Neural cell (in vitro differentiated cells): ENCODE measurements around the gene CLIP1. TPM values are rescaled to one million over a fixed set of nuclear protein-coding genes. Genes with fewer than 3 reads are reported as not detected.
"Not testable (repeated sequence)": the region's sequence is repeated elsewhere in the genome, so short reads cannot be mapped to it uniquely, and the experiment has no call there.

Experiments used
- H2AFZ ChIP-seq: fragments of 200-600, 300-800 bp; sonication (generic), shearing (Covaris generic); 2 replicates; pipeline ENCODE4 v1.6.0; 2014; ENCODE audit warnings: low read depth, mild to moderate bottlenecking, antibody characterized with exemption, low read length, moderate library complexity
- H3F3A ChIP-seq: fragments of 200-600 bp; shearing (Covaris generic); 2 replicates; pipeline ENCODE4 v1.6.1; 2016; ENCODE audit warnings: mild to moderate bottlenecking, moderate library complexity, mixed read lengths, antibody characterized with exemption, low read length; ENCODE audit not compliant: insufficient read depth, poor library complexity, severe bottlenecking
- H3K27ac ChIP-seq: fragments of 200-600, 300-800 bp; sonication (generic), shearing (Covaris generic); 2 replicates; pipeline ENCODE4 v1.5.1; 2014; ENCODE audit warnings: mild to moderate bottlenecking, low read length, moderate library complexity
- H3K27me3 ChIP-seq: fragments of 300-800, 200-600 bp; sonication (generic), shearing (Covaris generic); 2 replicates; pipeline ENCODE4 v1.6.0; 2014; ENCODE audit warnings: mild to moderate bottlenecking, low read depth, low read length, moderate library complexity; ENCODE audit not compliant: insufficient read depth
- H3K36me3 ChIP-seq: fragments of 300-800, 200-600 bp; sonication (generic), shearing (Covaris generic); 2 replicates; pipeline ENCODE4 v1.5.1; 2014; ENCODE audit warnings: mild to moderate bottlenecking, antibody characterized with exemption, low read length, moderate library complexity; ENCODE audit not compliant: insufficient read depth
- H3K4me2 ChIP-seq: fragments of 300-800, 200-600 bp; sonication (generic), shearing (Covaris generic); 2 replicates; pipeline ENCODE4 v1.6.0; 2014; ENCODE audit warnings: mild to moderate bottlenecking, low read length
- H3K4me3 ChIP-seq: fragments of 300-800, 200-600 bp; sonication (generic), shearing (Covaris generic); 2 replicates; pipeline ENCODE4 v1.5.1; 2014; ENCODE audit warnings: mild to moderate bottlenecking, low read length, moderate library complexity
- H3K79me2 ChIP-seq: fragments of 200-600 bp; shearing (Covaris generic); replicated peaks from 2 replicates; pipeline ENCODE4 v1.6.0; 2014; ENCODE audit warnings: mild to moderate bottlenecking, low read length, moderate library complexity; ENCODE audit not compliant: insufficient read depth
- H3K9ac ChIP-seq: fragments of 300-800, 200-600 bp; sonication (generic), shearing (Covaris generic); 2 replicates; pipeline ENCODE4 v1.6.1; 2016; ENCODE audit warnings: mild to moderate bottlenecking, low read length, mixed read lengths
- H3K9me2 ChIP-seq: fragments of 200-600 bp; shearing (Covaris generic); 2 replicates; pipeline ENCODE4 v1.6.1; 2016; ENCODE audit warnings: mild to moderate bottlenecking, low read length, mixed read lengths; ENCODE audit not compliant: insufficient read depth
- H3K9me3 ChIP-seq: fragments of 200-600, 300-800 bp; sonication (generic), shearing (Covaris generic); 2 replicates; pipeline ENCODE4 v1.6.1; 2016; ENCODE audit warnings: mild to moderate bottlenecking, mixed run types, low read length, moderate library complexity, mixed read lengths
- H4K20me1 ChIP-seq: fragments of 200-600 bp; shearing (Covaris generic); 2 replicates; pipeline ENCODE4 v1.6.1; 2016; ENCODE audit warnings: mild to moderate bottlenecking, mixed run types; ENCODE audit not compliant: insufficient read depth
- CTCF ChIP-seq: fragments of 450-650 bp; IDR thresholded peaks from 2 replicates; pipeline ENCODE4 v1.5.1; 2014; ENCODE audit warnings: antibody characterized with exemption, mild to moderate bottlenecking, moderate library complexity; ENCODE audit not compliant: poor library complexity, severe bottlenecking
- EP300 ChIP-seq: fragments of 450-650 bp; conservative IDR thresholded peaks from 2 replicates; pipeline ENCODE4 v1.6.1; 2014; ENCODE audit warnings: antibody characterized with exemption, mild to moderate bottlenecking, moderate library complexity; ENCODE audit not compliant: poor library complexity, severe bottlenecking
- EZH2 ChIP-seq: fragments of 200-600, 300-800 bp; shearing (Covaris generic), sonication (generic); IDR thresholded peaks from 2 replicates; pipeline ENCODE4 v1.6.1; 2014; ENCODE audit warnings: antibody characterized with exemption, low read length, borderline replicate concordance, mild to moderate bottlenecking; ENCODE audit not compliant: insufficient read depth, poor library complexity, severe bottlenecking
- MXI1 ChIP-seq: fragments of 450-650 bp; conservative IDR thresholded peaks from 2 replicates; pipeline ENCODE4 v1.6.1; 2014; ENCODE audit warnings: antibody characterized with exemption, mild to moderate bottlenecking; ENCODE audit not compliant: poor library complexity, severe bottlenecking
- POLR2AphosphoS5 ChIP-seq: IDR thresholded peaks from 2 replicates; pipeline ENCODE4 v1.6.1; 2012
- RAD21 ChIP-seq: fragments of 450-650 bp; conservative IDR thresholded peaks from 2 replicates; pipeline ENCODE4 v1.6.1; 2014; ENCODE audit warnings: antibody characterized with exemption, mild to moderate bottlenecking, moderate library complexity
- REST ChIP-seq: IDR thresholded peaks from 2 replicates; pipeline ENCODE4 v1.6.1; 2012; ENCODE audit warnings: borderline replicate concordance
- SMC3 ChIP-seq: fragments of 450-650 bp; conservative IDR thresholded peaks from 2 replicates; pipeline ENCODE4 v1.6.1; 2014; ENCODE audit warnings: antibody characterized with exemption, mild to moderate bottlenecking, moderate library complexity; ENCODE audit not compliant: poor library complexity
- TAF1 ChIP-seq: IDR thresholded peaks from 2 replicates; pipeline ENCODE4 v1.6.1; 2012; ENCODE audit warnings: low read depth
- polyA plus RNA-seq: library from polyadenylated mRNA; depleted of rRNA; stranded (reverse); fragments of >200 nt; gene quantifications from 2 replicates; pipeline ENCODE4 v1.2.3, GENCODE V29; 2014

Gene CLIP1
- polyA plus RNA-seq, 1 donor from 2014 or later: 67.4 TPM

GRCh38 chr12:122435186-122435585 is 12.7 kb upstream of the CLIP1 start:
- Histone ChIP-seq H3K4me3 (no peak overlapping the region), H3K9ac (no peak overlapping the region), H3K27ac (no peak overlapping the region), H3K79me2 (no peaks in the 10 kb centered on the region), H3K9me2 (no peaks in the 10 kb centered on the region), H3F3A (no peaks in the 10 kb centered on the region), H4K20me1 (no peaks in the 10 kb centered on the region), H3K36me3 (no peaks in the 10 kb centered on the region), H3K27me3 (no peaks in the 10 kb centered on the region), H3K9me3 (no peaks in the 10 kb centered on the region), H2AFZ (no peak overlapping the region), H3K4me2 (no peak overlapping the region)
- TF ChIP-seq CTCF (no peak), SMC3 (no peak), POLR2AphosphoS5 (no peak), RAD21 (no peak), EZH2 (no peak), REST (no peak), MXI1 (no peak), EP300 (no peak), TAF1 (no peak)

DNA sequence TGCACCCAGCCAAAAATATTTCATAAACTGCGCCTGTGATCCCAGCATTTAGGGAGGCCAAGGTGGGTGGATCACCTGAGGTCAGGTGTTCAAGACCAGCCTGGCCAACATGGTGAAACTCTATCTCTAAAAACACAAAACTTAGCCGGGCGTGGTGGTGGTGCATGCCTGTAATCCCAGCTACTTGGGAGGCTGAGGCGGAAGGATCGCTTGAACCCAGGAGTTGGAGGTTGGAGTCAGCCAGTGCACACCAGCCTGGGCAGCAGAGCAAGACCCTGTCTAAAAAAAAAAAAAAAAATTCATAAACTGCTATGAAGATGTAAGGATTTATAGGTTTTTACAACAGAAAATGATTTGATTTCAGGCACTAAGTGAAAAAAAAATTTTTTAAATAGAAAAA is 6.6 kb upstream of the CLIP1 start:
- H3K9me2 ChIP-seq, H3F3A ChIP-seq, H3K9ac ChIP-seq, H2AFZ ChIP-seq, H3K27me3 ChIP-seq, H3K27ac ChIP-seq, H3K9me3 ChIP-seq, H4K20me1 ChIP-seq, H3K4me2 ChIP-seq, H3K79me2 ChIP-seq, H3K36me3 ChIP-seq, H3K4me3 ChIP-seq: not testable (repeated sequence)

GRCh38 chr12:122427403-122427802 is 4.9 kb upstream of the CLIP1 start:
- no peaks in the 10 kb centered on the region for H3K27me3 ChIP-seq
- H3K9me3 ChIP-seq: no peaks in the 10 kb centered on the region
- H4K20me1 ChIP-seq: no peaks in the 10 kb centered on the region
- H3K9me2 ChIP-seq: no peaks in the 10 kb centered on the region
- no peak overlapping the region for H3K9ac ChIP-seq
- TF ChIP-seq POLR2AphosphoS5 (no peak), REST (no peak), EP300 (no peak), TAF1 (no peak), EZH2 (no peak), MXI1 (no peak), CTCF (no peak), SMC3 (no peak), RAD21 (no peak)
- no peak overlapping the region for H3K27ac ChIP-seq
- H3F3A ChIP-seq: peaks cover 5% of the 10 kb centered on the region
- no peak overlapping the region for H3K4me2 ChIP-seq
- H3K36me3 ChIP-seq: no peaks in the 10 kb centered on the region
- H3K79me2 ChIP-seq: no peaks in the 10 kb centered on the region
- no peak overlapping the region for H2AFZ ChIP-seq
- H3K4me3 ChIP-seq: no peak overlapping the region
